Measurements from ENCODE around the gene RHEB. TPM values are rescaled to one million over a fixed set of nuclear protein-coding genes. Genes with fewer than 3 reads are reported as not detected.

The RHEB gene
- total RNA-seq, 1 donor from 2014 or later = 96.0 TPM

DNA sequence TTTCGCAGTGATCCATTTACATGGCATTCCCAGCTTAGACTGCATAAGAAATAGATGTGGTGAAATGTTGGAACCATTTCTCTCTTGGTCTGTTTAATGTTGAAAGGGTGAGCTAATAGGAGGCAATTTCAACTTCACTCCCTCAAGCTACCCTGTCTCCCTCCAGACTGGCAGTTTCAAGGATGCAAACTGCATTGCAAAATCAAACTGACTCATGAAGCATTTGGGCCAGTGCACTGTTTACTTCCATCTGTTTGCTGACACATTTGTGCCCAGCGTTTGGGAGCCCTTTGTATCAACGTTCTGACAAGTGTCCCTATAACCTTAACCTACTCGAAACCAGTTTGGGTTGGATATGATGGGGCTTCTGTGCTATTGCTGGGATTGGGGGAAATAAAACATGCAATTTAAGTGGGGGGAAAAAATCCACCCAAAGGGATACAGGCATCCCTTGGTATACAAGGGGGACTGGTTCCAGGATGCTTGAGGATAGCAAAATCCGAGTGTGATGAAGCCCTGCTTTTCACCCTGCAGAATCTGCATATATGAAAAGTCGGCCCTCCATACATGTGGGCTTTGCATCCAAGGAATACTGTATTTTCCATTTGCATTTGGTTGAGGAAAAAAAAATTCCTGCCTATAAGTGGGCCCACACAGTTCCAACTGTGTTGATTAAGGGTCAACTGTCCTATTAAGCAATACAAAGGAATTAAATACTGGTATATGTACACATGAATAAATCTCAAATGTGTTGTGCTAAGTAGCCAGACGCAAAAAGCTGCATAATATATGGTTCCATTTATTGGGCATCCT is 15.6 kb downstream of the RHEB start:
- Histone ChIP-seq H3K9me3 (no peaks in the 10 kb centered on the region), H3K27ac (no peak overlapping the region), H3K27me3 (ENCODE audit: low read depth) (no peaks in the 10 kb centered on the region), H3K36me3 (no peaks in the 10 kb centered on the region), H3K4me1 (peaks cover 50% of the 10 kb centered on the region), H3K4me3 (no peak overlapping the region)
- intact Hi-C loops (cut with DNase I) = no loop called here
- ATAC-seq (peak; percentile 93 to 94), DNase-seq (no peak)
- TF ChIP-seq, protein P1, sequence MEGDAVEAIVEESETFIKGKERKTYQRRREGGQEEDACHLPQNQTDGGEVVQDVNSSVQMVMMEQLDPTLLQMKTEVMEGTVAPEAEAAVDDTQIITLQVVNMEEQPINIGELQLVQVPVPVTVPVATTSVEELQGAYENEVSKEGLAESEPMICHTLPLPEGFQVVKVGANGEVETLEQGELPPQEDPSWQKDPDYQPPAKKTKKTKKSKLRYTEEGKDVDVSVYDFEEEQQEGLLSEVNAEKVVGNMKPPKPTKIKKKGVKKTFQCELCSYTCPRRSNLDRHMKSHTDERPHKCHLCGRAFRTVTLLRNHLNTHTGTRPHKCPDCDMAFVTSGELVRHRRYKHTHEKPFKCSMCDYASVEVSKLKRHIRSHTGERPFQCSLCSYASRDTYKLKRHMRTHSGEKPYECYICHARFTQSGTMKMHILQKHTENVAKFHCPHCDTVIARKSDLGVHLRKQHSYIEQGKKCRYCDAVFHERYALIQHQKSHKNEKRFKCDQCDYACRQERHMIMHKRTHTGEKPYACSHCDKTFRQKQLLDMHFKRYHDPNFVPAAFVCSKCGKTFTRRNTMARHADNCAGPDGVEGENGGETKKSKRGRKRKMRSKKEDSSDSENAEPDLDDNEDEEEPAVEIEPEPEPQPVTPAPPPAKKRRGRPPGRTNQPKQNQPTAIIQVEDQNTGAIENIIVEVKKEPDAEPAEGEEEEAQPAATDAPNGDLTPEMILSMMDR (IDR thresholded peaks at IDR 0.05) = no peak

- no peaks in the 10 kb centered on the region for H3K9me3 ChIP-seq
- no peaks in the 10 kb centered on the region for H3K27me3 ChIP-seq (ENCODE audit: low read depth)
- no peak overlapping the region for H3K4me3 ChIP-seq
- no peak overlapping the region for H3K27ac ChIP-seq
- TF ChIP-seq, protein P1 (IDR thresholded peaks at IDR 0.05) = no peak
- ATAC-seq (no peak), DNase-seq (no peak)
- H3K4me1 ChIP-seq = peaks cover 27% of the 10 kb centered on the region
- intact Hi-C loops (cut with DNase I) = no loop called here
- no peaks in the 10 kb centered on the region for H3K36me3 ChIP-seq
Measured at GRCh38 chr7:151501676-151502075, 18.0 kb downstream of the RHEB start.

- Histone ChIP-seq H3K9me3 (no peaks in the 10 kb centered on the region), H3K4me1 (peaks cover 30% of the 10 kb centered on the region), H3K4me3 (no peak overlapping the region), H3K27ac (no peak overlapping the region), H3K27me3 (ENCODE audit: low read depth) (no peaks in the 10 kb centered on the region), H3K36me3 (no peaks in the 10 kb centered on the region)
- TF ChIP-seq, protein P1 (IDR thresholded peaks at IDR 0.05) = no peak
- DNase-seq = no peak
- intact Hi-C loops (cut with DNase I) = no loop called here
- no peak for ATAC-seq
Measured at GRCh38 chr7:151498495-151498894, 21.2 kb downstream of the RHEB start.

DNA sequence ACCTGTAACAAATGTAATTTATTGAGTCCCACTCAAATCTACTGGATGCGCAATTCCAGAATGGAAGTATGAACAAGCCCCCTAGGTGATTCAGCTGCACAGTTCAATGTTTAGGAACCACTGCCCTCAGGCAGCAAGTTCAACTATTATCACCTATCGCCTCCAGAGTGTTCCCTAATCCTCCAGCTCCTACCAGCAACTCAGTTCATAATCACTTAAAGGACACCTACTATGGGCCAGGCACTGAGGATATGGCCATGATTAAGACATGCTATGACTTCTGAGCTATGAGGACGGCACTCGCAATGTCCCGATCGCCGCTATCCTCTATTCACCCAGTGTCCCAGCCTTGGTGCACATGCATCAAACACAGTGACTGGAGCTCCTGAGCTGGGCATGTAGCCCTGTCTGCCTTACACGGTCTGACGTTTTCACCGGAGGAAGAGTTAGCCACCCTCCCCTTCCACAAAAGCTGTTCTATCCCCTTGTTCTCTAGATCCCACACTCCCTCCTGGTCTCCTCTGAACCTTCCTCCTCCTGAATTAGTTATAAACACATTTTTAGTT is 22.3 kb downstream of the RHEB start:
- TF ChIP-seq, protein P1 (IDR thresholded peaks at IDR 0.05) = no peak
- intact Hi-C loops (cut with DNase I) = no loop called here
- H3K9me3 ChIP-seq = no peaks in the 10 kb centered on the region
- no peak for ATAC-seq
- H3K4me3 ChIP-seq = no peak overlapping the region
- H3K27me3 ChIP-seq (ENCODE audit: low read depth) = no peaks in the 10 kb centered on the region
- no peak overlapping the region for H3K27ac ChIP-seq
- DNase-seq = no peak
- peaks cover 29% of the 10 kb centered on the region for H3K4me1 ChIP-seq
- H3K36me3 ChIP-seq = no peaks in the 10 kb centered on the region

GRCh38 chr7:151495360-151495759 is 24.3 kb downstream of the RHEB start:
- DNase-seq (no peak), ATAC-seq (no peak)
- peaks cover 40% of the 10 kb centered on the region for H3K4me1 ChIP-seq
- H3K9me3 ChIP-seq = no peaks in the 10 kb centered on the region
- H3K36me3 ChIP-seq = no peaks in the 10 kb centered on the region
- intact Hi-C loops (cut with DNase I) = no loop called here
- no peaks in the 10 kb centered on the region for H3K27me3 ChIP-seq (ENCODE audit: low read depth)
- H3K27ac ChIP-seq = no peak overlapping the region
- TF ChIP-seq, protein P1 (IDR thresholded peaks at IDR 0.05) = no peak
- H3K4me3 ChIP-seq = no peak overlapping the region

Data from lower lobe of right lung (tissue), 2 donors.